Measurements from ENCODE around the gene SHC4.

DNA sequence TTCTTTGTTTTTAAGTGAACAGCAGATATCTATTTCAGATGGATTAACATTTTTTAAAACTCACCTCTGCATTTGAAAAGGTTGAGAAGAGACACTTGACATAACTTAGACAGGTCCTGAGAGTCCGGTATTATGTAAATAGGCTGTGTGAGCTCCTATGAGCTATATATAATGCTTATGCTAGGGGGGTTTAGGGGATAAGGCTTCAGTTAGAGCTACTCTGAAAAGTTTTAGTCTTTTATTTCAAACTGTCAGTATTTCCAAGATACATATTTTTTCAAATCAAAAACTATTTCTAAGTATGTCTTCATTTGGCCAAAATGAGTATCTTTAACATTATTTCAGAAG, 16.9 kb downstream of the SHC4 start:
- no peak for TF ChIP-seq CTCF (IDR thresholded peaks at IDR 0.05)
- TF ChIP-seq USF2 (CRISPR knock-in tag; IDR thresholded peaks at IDR 0.05), result no peak
